Muscle layer of duodenum (tissue), 2 donors: ENCODE measurements around the gene ALG14.
A peak's percentile ranks its signal among the peaks of the same experiment; 100 is the strongest.

ENCODE experiments used
- H3K27ac ChIP-seq: one replicate; pipeline ENCODE4 v1.7.0; 2013; ENCODE audit warnings: mild to moderate bottlenecking, low read length
- H3K27me3 ChIP-seq: one replicate; pipeline ENCODE4 v1.7.0; 2013; ENCODE audit warnings: low read depth, mild to moderate bottlenecking, control low read depth, low read length
- H3K36me3 ChIP-seq, 2 donors: one replicate each; pipeline ENCODE4 v1.7.0; 2013; ENCODE audit warnings: low read length in 2 of 2, control low read depth in 1 of 2, mild to moderate bottlenecking in 1 of 2; ENCODE audit not compliant: insufficient read depth in 2 of 2, control insufficient read depth in 1 of 2
- H3K4me1 ChIP-seq, 2 donors: one replicate each; pipeline ENCODE4 v1.7.0; 2013; ENCODE audit warnings: low read length in 2 of 2, mild to moderate bottlenecking in 2 of 2, control low read depth in 1 of 2, moderate library complexity in 1 of 2; ENCODE audit not compliant: insufficient read depth in 2 of 2, control insufficient read depth in 1 of 2
- H3K4me3 ChIP-seq, 2 donors: one replicate each; pipeline ENCODE4 v1.7.0; 2013; ENCODE audit warnings: low read length in 2 of 2, low read depth in 1 of 2, mild to moderate bottlenecking in 1 of 2
- H3K9me3 ChIP-seq, 2 donors: one replicate each; pipeline ENCODE4 v1.7.0; 2013; ENCODE audit warnings: low read length in 2 of 2, control low read depth in 1 of 2, mild to moderate bottlenecking in 1 of 2; ENCODE audit not compliant: control insufficient read depth in 1 of 2
- donor health status: healthy.

The ALG14 gene

GRCh38 chr1:95072532-95073419 is at the start of gene ALG14:
Gene ALG14 (minus strand): TSS chr1:95072951. CDS start chr1:95072898, 53 bp downstream.
- no peaks in the 10 kb centered on the region for H3K27me3 ChIP-seq
- H3K27ac ChIP-seq = peak within 1 kb of the TSS; percentile 94
- no peaks in the 10 kb centered on the region for H3K9me3 ChIP-seq
- H3K4me1 ChIP-seq = no peaks in the 10 kb centered on the region
- H3K36me3 ChIP-seq = no peaks in the 10 kb centered on the region
- peak within 1 kb of the TSS; percentile 69 to 98 for H3K4me3 ChIP-seq

GRCh38 chr1:95122151-95122697 is 49.5 kb upstream of the ALG14 start:
- Histone ChIP-seq H3K27me3 (no peaks in the 10 kb centered on the region), H3K36me3 (no peaks in the 10 kb centered on the region), H3K4me3 (no peak overlapping the region), H3K4me1 (peaks cover 0 to 7% of the 10 kb centered on the region in 2 donors), H3K9me3 (no peaks in the 10 kb centered on the region), H3K27ac (no peak overlapping the region)

GRCh38 chr1:95119273-95119672 is 46.5 kb upstream of the ALG14 start:
- no peaks in the 10 kb centered on the region for H3K36me3 ChIP-seq
- peaks cover 0 to 7% of the 10 kb centered on the region in 2 donors for H3K4me1 ChIP-seq
- H3K27ac ChIP-seq = no peak overlapping the region
- H3K27me3 ChIP-seq = no peaks in the 10 kb centered on the region
- H3K4me3 ChIP-seq = no peak overlapping the region
- H3K9me3 ChIP-seq = no peaks in the 10 kb centered on the region

- Histone ChIP-seq H3K4me1 (peaks cover 0 to 7% of the 10 kb centered on the region in 2 donors), H3K27me3 (no peaks in the 10 kb centered on the region), H3K4me3 (no peak overlapping the region), H3K27ac (no peak overlapping the region), H3K9me3 (no peaks in the 10 kb centered on the region), H3K36me3 (no peaks in the 10 kb centered on the region)
These were observed 46.0 kb upstream of the ALG14 start for GRCh38 chr1:95118710-95119109.

GRCh38 chr1:95118067-95118499 is 45.3 kb upstream of the ALG14 start:
- H3K4me1 ChIP-seq = peaks cover 0 to 7% of the 10 kb centered on the region in 2 donors
- H3K27me3 ChIP-seq = no peaks in the 10 kb centered on the region
- peak overlapping the region; percentile 63 to 93 for H3K4me3 ChIP-seq
- no peaks in the 10 kb centered on the region for H3K9me3 ChIP-seq
- no peak overlapping the region for H3K27ac ChIP-seq
- no peaks in the 10 kb centered on the region for H3K36me3 ChIP-seq

GRCh38 chr1:95117207-95118066 is 44.7 kb upstream of the ALG14 start, which contains the start of gene TLCD4:
Gene TLCD4 (plus strand): TSS chr1:95117355. CDS start chr1:95143902, 26,547 bp downstream.
- H3K36me3 ChIP-seq = no peaks in the 10 kb centered on the region
- H3K4me3 ChIP-seq = peak within 1 kb of the TSS; percentile 76 to 93
- no peaks in the 10 kb centered on the region for H3K27me3 ChIP-seq
- H3K27ac ChIP-seq = no peak within 1 kb of the TSS
- peaks cover 0 to 7% of the 10 kb centered on the region in 2 donors for H3K4me1 ChIP-seq
- H3K9me3 ChIP-seq = no peaks in the 10 kb centered on the region

- Histone ChIP-seq H3K27me3 (no peaks in the 10 kb centered on the region), H3K4me3 (peak overlapping the region; percentile 76 to 93), H3K36me3 (no peaks in the 10 kb centered on the region), H3K9me3 (peaks cover 0 to under 1% of the 10 kb centered on the region in 2 donors), H3K27ac (no peak overlapping the region), H3K4me1 (peaks cover 0 to 7% of the 10 kb centered on the region in 2 donors)
These were observed 43.9 kb upstream of the ALG14 start for GRCh38 chr1:95116580-95117206.

GRCh38 chr1:95115708-95116137 is 43.0 kb upstream of the ALG14 start:
- Histone ChIP-seq H3K27me3 (no peaks in the 10 kb centered on the region), H3K4me1 (peaks cover 0 to 7% of the 10 kb centered on the region in 2 donors), H3K27ac (no peak overlapping the region), H3K4me3 (no peak overlapping the region), H3K9me3 (peaks cover 0 to 4% of the 10 kb centered on the region in 2 donors), H3K36me3 (no peaks in the 10 kb centered on the region)

- H3K36me3 ChIP-seq = no peaks in the 10 kb centered on the region
- peaks cover 0 to 4% of the 10 kb centered on the region in 2 donors for H3K9me3 ChIP-seq
- no peak overlapping the region for H3K4me3 ChIP-seq
- no peak overlapping the region for H3K27ac ChIP-seq
- peaks cover 0 to 7% of the 10 kb centered on the region in 2 donors for H3K4me1 ChIP-seq
- no peaks in the 10 kb centered on the region for H3K27me3 ChIP-seq
These were observed 40.9 kb upstream of the ALG14 start for GRCh38 chr1:95113684-95114083.

GRCh38 chr1:95111014-95111413 is 38.3 kb upstream of the ALG14 start:
- no peak overlapping the region for H3K4me3 ChIP-seq
- peaks cover 0 to 4% of the 10 kb centered on the region in 2 donors for H3K9me3 ChIP-seq
- no peaks in the 10 kb centered on the region for H3K4me1 ChIP-seq
- no peaks in the 10 kb centered on the region for H3K36me3 ChIP-seq
- H3K27me3 ChIP-seq = no peaks in the 10 kb centered on the region
- no peak overlapping the region for H3K27ac ChIP-seq
